ENCODE results near the gene DZIP1.

Gene DZIP1

DNA sequence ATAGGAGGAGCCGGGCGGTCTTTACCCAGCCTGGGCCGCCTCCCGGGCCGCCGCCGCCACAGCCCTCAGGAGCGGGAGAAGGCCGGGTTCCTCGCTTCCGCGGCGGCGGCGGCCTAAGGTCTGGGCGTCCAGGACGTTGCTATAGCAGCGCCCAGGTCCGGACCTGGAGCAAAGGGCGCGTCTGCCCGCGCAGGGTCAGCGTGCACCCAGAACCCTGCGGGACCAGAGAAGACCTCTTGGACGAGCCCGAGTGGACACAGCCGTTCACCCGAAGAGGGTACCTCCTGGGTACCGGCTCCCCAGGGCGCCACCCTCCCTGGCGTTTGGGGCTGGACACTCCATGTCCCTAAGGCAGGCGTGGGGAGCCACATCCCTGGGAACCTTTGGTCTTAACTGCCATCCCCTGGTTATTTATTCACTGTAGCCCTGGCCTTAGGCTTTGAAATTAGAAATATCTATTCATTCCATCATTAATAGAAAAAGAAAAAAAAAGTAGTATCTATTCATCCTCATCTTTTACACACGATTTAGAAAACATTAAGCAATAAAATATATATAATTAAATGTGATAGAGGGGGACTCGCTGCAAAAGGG, 2.4 kb downstream of the DZIP1 start:
- peak in 2 of 3 experiments; percentile 14 to 30 for DNase-seq

DNA sequence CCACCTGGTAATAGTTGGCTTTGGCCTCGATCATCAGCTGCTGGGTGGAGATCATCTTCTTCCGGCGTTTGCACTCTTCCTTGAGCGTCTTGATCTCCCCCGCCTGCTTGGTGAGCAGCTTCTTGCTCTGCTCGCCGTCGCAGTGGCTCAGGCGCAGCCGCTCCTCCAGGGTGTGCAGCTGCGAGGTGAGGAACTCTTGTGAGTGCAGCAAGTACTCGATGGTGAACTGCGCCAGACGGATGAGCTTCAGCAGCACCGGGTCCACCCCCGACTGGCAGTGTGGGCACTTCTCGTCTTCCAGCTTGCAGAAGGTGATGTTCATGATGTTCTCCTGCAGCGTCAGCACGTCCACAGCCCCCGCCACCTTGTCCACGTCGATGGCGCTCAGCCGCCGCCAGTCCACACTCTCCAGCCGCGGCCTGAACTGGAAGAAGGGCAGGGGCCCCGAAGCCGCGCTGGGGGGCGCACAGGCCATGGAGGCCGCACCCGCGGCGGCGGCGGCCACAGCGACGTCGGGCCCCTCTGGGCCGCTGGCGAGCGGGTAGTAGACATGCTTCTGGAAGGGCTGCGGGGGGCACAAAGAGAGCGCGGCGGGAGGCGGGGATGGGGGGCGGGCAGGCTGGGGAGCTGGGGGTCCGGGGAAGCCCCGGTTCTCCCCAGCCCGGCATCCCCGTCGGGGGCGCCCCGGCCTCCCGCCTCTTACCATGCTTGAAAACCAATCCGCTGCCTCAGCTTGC, 3.0 kb downstream of the DZIP1 start:
- DNase-seq: peak in 1 of 3 experiments; percentile 12

DNA sequence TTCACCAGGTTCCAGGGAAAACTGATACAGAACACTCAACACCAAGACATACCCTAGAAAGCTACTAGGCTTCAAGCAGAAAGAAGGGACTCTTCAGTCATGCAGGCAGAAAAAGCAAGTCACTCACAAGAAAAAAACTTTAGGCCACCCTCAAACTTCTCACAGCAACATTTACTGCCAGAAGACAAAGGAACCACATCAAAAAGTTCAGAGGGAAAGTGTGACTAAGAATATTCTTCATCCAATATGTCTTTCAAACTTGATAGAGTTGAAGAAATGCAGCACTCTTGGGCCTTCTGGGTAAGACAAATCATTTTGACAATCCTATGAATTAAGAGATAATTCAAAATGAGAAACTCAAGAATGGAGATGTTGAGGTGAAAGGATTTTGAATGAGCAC, 7.7 kb downstream of the DZIP1 start:
- no peak for DNase-seq

DNA sequence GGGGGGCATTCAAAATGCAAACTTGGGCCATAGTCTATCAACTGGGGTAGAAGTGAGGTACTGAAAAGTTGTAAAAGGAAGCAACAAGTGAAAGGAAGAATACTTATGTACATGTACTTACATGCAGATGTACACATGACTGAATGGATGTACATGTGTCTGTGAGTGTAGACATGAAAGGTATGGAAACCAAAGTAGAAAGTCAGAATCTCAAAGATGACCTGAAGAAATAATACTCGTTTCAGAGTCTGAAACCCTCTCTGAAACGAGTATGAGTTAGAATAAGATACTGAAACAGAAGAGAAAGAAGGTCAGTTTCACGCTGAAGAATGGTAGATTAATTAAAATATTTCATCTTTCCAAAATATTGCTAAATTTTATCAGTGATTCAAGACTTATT, 13.9 kb downstream of the DZIP1 start:
- DNase-seq: no peak

DNA sequence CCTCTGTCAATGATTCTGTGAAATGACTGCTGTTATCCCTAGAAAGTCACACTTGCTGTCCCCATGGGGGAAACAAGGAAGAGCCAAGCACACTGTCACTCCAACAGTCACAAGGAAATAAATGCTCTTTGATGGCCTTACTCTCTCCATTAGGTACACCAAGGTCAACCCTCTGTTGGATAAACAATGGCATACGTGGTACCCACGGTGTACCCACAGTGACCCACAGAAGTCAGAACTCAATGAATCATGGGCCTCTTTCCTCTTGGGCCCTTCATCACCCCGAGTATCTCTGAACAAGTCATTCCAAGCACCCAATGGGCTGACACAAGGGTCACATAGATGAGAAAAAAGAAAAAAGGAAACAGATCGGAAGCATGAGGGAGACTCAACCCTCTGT, 15.4 kb downstream of the DZIP1 start:
- no peak for DNase-seq

DNA sequence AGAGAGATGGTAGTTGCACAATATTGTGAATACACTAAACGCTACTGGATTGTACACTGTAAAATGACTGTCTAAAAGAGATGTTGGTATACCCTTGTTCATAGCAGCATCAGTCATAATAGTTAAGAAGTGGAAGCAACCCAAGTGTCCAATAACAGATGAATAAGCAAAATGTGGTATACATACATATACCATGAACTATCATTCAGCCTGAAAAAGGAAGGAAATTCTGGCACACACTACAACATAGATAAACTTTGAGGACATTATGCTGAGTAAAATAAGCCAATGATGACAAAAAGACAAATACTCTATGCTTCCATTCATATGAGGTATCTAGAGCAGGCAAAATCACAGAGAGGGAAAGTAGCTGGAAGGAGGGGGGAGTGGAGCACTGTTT, 16.0 kb downstream of the DZIP1 start:
- DNase-seq: no peak

DNA sequence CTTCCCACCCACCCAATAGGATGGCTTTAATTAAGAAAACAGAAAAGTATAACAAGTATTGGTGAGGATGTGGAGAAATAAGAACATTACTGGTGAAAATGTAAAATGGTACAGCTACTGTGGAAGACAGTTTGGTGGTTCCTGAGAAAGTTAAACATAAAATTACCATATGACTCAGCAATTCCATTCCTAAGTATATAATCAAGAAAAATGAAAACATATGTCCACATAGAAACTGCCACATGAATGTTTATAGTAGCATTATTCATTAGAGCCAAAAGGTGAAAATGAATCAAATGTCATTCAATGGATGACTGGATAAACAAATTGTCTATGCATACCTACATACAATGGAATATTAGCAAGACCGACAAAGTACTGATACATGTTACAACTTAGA, 16.9 kb downstream of the DZIP1 start:
- DNase-seq: no peak

DNA sequence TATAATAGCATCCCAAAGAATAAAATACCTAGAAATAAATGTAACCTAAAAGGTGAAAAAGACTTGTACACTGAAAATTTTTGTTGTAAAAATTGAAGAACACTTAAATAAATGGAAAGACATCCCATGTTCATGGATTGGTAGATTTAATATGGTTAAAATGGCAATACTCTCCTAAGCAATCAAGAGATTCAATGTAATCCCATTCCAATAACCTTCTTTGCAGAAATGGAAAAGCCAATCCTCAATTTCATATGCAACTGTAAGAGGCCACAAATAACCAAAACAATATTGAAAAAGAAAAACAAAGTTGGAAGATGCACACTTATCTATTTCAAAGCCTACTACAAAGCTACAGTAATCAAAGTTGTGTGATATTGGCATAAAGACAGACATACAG, 17.7 kb downstream of the DZIP1 start:
- no peak for DNase-seq

DNA sequence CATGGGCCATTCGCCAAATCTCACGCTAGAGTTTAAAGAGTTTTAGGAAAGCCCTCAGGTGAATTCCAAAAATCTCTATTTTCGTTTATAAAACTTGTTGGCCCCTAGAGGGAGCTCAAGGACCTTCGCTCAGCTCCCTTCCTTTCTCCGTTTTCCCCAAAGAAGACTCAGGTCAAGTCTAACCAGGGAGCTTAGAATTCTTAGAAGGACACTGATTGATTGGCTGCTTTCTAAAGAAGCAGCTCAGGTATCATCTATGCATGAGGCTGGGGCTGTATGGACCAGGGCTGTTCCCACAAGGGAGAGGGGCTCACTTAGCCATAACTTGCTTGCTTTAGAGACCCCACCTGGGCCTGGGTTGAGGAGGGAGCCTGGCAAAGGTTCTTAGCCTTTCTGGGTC, 20.5 kb downstream of the DZIP1 start:
- peak; percentile 24 to 73 (median 53) for DNase-seq

DNA sequence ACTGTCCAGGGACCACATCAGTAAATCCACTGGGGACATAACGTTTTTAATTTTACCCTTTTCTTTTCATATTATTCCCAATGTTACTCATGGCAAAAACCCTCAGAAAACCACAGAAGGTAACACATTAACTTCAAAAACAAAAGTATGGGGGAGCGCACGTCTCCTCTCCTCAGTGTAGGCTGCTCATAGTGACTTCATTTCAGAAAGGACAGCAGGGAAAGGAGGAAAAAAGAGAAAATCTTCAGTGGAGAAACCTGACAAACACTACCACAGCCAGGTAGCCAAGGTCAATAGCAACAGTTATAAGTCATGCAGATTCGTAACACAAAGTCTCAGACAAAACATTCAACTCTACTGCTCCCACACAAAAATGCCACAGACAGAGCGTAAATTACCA, 21.4 kb downstream of the DZIP1 start:
- DNase-seq: no peak

DNA sequence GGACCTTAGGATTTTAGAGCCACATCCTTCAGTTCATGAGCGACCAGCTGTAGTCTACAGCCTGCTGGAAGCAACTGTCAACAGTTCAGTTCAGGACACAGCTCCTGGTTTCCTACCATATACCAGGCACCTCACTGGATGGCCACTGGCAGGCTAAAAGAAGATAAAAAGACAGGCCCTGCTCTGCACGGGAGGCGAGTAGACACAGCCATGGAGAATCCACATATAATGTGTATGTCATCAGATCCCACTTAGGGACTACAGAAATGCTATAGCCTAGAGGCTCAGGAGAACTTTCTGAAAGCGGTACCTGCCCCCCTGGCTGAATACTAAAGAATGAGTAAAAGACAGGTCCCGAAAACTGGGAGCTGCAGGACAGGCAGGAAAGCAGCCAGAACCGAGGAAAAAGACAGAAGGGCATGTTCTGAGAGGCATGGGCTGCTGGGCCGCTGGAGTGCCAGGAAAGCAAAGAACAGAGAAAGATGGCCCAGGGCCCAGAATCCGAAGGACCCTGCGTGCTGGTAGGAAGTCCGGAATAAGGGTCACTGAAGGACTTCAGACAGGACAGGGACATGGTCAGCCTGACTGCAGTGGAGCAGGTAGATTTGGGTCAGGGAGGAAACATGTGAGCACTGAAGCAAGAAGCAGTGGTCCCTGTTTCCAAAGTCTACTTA, 23.5 kb downstream of the DZIP1 start:
- DNase-seq: no peak

DNA sequence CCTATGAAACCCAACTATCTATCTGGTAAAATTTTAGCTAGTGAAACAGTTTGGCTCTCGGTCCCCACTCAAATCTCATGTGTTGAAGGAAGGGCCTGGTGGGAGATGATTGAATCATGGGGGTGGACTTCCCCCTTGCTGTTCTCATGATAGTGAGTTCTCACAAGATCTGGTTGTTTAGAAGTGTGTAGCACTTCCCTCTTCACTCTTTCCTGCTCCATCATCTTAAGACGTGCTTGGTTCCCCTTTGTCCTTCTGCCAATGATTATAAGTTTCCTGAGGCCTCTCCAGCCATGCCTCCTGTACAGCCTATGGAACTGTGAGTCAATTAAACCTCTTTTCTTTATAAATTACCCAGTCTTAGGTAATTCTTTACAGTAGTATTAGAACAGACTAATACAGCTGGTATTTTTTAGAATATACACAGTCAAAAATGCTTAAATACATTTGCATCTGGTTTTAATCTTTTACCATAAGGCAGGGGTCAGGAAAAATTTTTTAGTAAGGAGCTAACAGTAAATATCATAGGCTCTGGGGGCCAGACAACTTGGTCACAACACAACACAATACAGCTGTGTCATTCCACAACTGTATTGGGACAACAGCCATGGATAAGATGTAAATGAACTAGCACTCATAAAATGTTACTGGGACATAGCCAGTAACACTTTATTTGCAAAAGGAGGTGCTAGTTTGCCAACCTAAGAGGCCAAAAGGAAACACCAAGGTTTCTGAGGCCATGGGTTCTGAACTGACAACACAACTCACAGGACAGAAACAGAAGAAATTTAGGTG, 24.3 kb downstream of the DZIP1 start:
- no peak for DNase-seq

DNA sequence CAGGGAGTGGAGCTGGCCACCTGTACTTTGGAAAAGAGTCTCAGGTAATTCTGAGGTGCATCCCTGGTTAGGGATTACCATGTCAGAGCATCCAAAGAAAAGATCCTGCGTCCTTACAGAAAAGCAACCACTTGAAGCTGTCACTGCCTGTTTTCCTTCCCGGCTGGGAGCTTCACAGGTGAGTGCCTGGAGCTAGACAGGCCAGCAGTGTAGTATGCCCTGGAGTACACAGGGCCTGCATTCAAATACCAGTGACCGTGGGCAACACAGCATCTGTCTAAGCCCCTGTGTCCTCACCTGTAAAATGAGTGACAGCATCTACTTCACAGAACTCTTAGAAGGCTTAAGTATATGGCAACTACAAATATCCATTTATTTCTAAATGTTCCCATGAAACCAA, 29.0 kb downstream of the DZIP1 start:
- peak in 1 of 3 experiments; percentile 27 for DNase-seq

DNA sequence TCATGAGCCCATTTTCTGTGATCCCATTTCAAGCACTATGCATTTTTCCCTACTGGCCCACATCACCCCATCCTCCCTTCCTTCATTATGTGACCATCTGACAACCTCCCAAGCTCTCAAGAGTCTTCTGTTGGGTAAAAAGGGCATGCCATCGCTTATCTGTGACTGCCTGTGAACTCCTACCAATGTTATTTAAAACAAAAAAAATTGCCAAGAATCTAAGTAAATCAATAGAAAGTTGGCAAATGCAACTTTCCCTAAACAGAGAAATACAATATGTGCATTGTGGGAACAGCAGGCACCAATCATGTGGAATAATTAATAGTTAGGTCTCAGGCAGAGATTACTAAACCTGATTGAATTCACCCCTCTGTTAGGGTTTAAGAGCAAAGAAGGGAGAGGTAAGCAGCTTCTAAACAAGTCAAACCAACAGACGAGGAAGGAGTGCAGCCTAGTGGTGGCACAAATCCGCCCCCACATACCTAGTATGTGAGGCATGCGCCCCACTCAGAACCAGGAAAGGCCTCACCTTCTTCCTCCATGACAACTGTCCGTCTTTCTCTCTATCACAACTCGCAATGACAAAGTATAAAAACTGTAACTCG, 29.8 kb downstream of the DZIP1 start:
- DNase-seq: peak in 1 of 3 experiments; percentile 26

DNA sequence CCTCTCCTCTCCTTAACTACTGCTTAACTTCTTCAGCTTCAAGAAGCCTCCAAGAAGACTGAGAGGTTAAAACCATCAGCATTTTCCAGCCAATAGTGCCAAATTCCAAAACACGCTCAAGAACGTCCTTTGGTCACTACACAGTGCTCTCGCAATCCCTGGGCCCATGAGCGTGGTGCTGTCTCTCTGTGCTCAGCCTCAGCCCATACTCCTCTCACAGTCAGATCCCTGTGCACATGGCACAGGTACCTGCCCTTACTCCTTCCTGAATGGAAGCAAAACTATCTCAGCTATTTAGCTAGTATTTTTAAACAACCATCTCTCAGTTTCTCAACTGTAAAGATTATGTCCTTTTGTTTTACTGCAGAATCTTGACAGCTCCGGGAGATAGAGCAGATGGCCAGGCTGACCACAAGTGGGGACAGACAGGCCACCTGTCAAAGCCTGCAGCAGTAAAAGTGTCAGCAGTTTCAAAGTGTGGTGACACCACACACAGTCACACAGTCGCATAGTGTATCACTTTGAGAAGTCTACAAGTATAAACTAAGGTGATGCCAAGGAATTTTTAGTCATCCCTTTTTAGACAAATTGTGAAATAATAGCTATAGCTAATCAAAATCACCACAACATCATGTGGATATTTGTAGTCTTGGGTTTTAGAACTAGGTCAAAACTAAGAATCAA, 35.7 kb downstream of the DZIP1 start:
- no peak for DNase-seq

DNA sequence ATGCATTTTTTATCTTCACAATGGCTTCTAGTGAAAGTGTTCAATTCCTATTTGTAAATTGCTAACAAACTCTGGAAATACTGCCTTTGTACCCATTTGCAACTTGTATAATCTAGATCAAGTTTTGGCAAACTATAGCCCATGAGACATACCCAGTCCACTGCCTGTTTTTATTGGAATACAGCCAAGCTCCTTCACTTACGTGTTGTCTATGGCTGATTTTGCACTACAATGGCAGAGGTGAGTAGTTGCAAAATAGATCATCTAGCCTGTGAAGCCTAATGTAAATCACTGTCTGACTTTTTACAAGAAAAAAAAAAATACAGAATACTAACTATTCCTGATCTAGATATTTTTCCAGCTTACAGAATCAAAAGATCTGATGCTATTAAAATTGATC, 37.1 kb downstream of the DZIP1 start:
- no peak for DNase-seq

DNA sequence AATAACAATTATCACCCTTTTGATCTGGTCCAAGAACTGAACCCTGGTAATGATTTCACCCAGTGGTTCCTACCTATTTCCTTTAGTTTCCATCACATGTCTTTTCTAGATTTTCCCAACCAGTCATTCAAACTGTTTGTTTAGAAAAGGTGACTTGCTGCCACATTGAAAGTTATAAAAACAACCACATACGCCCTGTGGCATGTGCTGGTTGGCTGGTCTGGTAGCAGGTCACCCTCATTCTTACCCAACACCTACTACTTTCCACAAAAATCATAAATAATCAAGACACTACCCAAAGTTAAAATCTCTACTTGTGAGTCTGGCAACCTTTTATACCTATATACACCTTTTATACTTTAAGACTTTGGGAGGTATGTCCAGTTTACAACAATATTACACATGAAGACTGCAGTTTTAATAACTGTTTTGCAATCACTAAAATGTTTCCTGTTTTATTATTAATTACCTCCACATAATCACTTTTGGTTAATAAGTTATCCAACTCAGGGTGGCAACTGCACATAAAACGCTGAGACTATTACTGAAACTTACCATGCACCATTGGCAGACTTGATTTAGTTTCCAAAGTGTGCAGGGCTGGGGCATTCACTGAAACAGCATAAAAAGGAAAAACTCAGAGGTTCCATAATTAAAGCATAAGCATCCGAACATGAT, 38.9 kb downstream of the DZIP1 start:
- DNase-seq: no peak

DNA sequence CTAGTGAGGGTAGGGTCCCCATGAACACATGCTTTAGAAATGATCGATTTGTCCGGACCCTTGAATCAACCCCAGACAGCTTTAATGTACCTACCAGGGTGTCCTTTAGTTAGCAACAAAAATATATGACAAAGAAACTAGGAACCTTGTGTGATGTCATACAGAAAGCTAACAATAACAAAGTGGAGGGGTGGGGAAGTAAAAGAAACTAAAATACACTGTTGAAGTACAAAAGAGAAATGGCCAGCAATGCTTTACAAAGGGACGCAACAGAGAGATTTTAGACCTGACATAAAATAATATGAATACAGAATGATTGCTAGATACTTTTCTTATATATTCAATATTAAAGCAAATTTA, 40.0 kb downstream of the DZIP1 start:
- no peak for DNase-seq

DNA sequence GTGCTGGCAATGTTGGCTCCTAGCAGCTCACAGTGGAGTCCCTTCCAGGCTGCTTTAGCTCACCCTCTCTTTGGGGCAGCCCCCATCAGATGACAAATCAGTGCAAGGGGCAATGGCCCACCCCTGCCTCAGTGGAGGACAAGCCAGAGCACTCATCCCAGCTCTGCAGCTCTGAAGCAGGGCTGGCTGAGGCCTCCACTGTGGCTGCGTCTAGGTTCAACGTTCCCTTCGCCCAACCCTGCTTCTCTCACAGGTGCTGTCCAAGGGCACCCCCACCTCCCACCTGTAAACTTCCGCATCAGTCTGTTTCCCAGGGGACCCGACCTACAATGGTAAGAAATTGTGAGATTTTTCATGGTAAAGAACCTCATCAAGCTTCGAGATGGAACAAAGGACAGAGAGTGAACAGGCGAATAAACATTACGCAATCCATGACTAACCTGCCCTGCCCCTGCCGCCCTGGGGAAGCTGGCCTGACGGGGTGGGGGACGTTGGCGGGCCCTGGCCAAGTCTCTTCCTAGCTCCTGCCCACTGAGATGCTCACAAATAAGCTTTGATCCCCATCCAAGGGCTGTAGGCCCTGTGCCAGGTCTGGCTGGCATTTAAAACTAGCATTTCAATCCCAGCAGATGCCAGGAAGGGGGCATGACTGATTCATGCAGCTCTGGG, 40.5 kb downstream of the DZIP1 start:
- no peak for DNase-seq

DNA sequence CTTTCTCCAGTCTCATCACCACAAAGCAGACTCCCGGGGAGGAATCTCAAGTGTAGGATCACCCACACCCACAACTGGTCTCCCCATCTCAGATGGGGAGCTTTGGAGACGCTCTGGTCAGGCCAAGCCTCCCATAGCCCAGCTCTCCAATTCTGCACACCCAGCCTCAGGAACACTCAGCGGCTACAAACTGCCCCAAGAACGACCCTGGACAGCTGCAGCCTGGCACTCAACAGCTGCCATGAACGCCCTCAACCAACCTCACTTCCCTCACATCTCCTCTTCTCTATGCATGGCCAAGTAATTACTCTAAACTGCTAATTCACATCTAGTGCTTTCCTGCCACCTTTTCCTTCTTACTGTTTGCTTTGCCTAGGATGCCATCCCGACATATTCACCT, 42.6 kb downstream of the DZIP1 start:
- DNase-seq: no peak

DNA sequence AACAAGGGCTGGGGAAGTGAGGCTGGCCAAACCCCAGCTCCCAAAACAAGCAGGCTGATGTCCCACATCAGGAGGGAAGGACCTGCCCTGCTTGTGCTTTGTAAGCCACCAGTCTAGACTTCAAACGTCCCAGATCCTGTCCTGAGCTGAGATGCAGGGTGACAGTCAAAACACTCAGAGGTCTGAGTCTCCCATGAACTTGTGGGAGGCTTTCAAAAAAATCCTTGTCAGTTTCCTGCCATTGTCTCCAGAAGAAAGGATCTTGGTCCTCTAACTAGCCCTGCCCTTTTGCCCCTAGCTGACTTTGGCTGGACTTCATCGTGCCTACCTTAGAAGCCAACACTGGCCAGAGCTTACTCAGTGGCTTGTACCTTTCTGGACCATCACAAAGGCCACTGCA, 43.3 kb downstream of the DZIP1 start:
- no peak for DNase-seq
